A172 (cell line): Measurements from ENCODE around the gene STX16. TPM values are rescaled to one million over a fixed set of nuclear protein-coding genes. Genes with fewer than 3 reads are reported as not detected.
"Not testable (repeated sequence)": the region's sequence is repeated elsewhere in the genome, so short reads cannot be mapped to it uniquely, and the experiment has no call there.

Source experiments
- DNase-seq: peaks from one replicate; pipeline ENCODE4 v3.0.0-alpha.2; 2015; ENCODE audit warnings: low spot score
- total RNA-seq: library from RNA; depleted of rRNA; stranded (reverse); fragments of >200 nt; shearing (Covaris generic); gene quantifications from 2 replicates; pipeline ENCODE4 v1.2.3, GENCODE V29; 2014

The STX16 gene
- total RNA-seq, 1 experiment from 2014 or later, result 10.9 TPM

DNA sequence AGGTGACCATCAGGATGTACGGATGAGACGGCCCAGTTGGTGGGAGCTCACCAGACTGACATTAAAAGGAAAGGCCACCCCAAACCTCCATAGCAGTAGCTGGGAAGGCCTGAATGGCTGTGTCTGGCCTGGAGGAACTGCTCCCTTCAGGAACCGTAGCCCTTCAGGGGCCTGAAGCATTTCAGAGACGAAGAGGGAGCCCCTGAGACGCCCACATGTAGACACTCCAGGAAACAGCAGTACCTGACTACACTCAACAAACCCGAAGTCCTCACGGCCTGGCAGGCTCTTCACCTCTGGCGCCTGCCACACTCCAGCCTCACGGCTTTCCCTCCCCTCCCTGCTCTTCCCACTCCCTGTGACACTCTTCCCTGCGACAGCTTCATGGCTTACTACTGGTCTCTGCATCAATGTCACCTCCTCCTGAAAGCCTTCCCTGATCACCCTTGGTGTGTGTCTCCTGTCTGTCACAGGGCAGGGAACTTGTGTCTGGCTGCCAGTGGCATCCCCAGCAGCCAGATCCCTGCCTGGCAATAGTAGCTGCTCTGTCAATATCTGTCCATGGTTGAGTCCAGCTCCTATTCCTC, 14.6 kb upstream of the STX16 start:
- DNase-seq, result no peak

DNA sequence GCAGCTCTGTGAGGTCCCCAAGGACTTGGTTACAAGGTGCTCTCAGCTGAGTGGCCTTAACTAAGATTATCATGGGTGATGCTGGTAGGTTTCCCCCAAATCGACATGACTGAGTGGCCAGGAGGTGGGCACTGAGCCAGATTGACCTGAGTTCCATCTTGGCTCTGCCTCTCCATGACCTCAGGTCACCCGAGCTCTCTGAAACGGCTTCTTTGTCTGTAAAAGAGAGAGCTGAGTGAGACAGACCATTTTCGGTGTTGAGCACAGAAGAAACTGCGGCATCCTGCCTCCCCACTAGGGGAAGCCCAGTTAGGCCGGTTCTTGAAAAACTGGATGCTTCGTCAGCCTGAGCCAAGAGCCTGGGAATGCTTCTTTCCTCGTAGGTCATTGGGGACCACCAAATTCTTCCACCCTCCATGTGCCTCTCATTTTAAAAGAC, 14.1 kb upstream of the STX16 start:
- no peak for DNase-seq

DNA sequence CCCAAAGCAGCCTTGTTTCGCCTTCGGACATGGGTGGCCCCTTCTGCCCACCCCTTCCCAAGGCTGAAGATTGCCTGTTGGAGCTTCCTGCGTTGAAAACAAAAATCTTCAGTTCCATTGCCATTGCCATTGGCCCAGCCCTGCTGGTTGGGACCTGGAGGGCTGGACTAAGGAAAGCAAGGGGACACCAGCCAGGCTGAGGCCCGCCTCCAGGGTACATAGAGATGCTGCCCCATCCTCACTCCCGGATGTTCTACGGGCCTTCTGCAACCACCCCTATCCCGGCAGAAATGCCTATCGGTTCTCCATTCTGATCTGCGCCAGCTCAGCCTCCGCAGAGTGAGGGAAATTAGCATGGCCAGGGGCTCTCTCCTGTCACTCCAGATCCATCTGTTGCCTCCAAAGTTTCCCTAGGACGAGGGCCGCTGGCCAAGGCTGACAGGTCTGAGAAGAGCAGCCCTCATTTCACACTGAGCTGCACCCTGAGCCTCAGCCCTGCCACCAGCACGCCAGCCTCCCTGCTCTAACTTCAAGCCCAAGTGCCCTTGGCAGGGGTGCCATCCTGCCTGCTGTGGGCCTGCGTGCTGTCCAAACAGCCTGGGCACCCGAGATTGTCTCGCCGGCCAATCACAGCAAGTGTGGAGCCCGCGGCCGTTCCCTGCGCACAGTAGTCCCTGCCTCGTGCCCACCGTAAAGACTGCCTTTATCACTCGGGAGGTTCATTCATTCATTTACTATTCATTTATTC, 13.4 kb upstream of the STX16 start:
- DNase-seq, result no peak

DNA sequence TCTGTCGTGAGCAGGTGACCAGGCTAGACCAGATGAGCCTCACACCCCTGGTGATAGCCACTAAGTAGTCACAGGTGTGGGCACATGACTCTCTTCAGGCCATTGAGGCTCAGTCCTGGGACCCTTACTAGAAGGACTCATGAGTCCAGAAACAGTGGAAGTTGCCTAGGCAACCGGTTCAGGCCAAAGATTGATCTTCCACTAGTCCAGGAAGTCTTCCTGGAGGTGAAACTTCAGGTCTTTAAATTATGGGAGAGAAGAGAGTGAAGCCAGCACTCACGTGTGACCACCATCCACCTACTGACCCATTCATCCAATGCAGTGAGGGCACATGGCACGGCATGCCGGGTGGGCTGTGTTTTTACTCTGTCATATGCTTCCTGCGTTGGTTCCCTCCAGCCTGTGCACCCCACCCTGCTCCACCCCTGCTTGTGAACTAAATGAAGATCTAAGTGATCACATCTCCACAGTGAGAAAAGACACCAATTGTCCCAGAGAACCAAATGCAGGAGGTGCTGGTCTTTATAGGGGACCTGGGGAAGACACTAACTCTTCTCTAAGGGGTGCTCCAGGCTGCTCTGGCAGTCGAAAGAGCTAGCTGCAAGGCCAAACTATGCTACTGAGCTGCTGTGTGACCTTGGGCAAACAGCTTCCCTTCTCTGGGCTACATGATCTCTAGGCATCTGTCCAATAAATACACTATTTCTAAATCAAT, 12.5 kb upstream of the STX16 start:
- DNase-seq, result no peak

DNA sequence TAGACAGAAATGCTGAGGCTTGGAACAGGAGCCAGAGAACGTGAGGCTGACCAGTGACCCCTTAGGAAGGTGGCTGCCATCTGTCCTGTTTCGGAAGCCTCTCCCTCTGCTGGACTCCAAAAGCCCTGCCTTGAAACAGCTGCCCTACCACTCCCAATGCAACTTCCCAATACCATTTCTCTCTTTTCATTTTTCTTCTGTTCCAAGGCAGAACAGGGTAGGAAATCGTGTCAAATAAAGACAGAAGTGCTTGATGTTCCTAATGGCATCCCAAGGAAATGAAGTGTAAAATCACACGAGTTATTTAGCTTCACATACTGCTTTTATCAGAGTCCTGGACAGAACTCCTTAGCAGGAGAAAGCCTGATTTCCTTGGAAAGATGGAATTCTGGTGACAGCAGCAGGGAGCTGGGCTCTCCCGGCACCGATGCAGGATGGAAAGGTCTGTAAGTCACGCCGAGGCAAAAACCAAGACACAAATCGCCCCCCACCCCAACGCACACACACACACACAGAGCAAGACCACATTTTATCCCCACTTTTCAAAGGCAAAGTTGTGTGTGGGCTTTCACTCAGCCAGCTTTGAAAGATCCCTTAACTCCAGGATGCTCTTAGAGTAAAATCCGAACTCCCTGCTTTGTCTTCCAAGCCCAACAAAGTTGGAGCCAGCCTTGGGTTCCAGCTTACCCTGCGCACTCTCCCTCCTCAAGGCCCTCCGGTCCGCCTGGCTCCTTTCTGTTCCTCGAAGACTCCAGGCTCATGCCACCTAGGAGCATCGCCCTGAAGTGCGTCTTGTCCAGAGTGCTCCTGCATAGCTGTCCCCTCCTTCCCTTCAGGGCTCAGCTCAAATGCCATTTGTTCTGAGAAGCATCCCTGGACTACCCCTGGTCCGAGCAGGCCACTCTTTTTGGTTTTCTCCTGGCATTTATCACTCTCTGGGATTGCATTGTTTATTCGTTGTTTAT, 11.6 kb upstream of the STX16 start:
- no peak for DNase-seq

DNA sequence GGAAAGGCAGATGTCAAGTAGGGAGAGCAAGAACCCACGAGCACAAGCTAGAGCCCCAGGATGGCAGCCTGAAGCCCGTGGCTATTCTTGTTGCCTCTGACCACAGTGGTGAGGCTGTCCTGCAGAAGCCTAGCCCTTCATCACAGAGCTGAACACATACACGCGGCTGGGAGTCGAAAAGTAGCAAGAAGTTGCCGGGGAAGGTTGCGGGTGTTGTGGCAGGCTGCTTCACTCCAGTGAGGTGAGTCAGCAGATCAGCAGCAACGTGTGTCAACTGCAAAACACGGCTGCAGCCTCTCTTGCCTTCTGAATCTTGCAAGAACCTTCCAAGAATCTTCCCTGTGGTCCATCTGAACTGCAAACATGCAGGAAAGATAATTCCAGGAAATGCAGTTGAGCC, 10.6 kb upstream of the STX16 start:
- DNase-seq, result no peak

DNA sequence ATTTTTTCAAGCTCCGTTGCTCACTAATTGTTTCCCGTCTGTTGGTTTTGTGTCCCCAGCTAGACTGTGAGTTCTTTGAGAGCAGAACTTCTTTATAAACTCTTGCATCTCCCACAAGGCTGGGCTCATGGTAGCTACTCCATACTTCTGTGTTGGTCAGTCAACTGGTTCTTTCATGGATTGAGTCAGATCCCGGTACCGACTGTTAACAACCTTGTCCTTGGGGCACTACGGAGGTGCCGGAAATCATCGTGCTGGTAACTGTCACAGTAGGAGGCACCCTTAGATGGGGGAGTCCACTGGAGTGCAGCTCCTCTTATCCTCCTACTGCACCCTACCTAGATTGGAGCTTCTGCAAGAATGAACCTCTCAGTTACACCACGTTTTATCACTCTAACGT, 8.6 kb upstream of the STX16 start:
- no peak for DNase-seq

DNA sequence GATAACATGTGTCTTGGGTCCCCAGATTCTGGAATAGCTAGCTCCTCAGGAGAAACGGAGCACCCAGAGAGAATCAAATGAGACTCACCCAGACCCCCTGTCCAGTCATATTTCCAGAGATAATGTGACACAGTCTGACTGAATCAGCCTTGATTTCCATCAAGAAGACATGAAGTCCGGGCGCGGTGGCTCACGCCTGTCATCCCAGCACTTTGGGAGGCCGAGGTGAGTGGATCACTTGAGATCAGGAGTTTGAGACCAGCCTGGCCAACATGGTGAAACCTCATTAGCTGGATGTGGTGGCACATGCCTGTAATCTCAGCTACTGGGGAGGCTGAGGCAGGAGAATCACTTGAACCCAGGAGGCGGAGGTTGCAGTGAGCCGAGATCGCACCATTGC, 8.2 kb upstream of the STX16 start:
- DNase-seq, result not testable (repeated sequence)

DNA sequence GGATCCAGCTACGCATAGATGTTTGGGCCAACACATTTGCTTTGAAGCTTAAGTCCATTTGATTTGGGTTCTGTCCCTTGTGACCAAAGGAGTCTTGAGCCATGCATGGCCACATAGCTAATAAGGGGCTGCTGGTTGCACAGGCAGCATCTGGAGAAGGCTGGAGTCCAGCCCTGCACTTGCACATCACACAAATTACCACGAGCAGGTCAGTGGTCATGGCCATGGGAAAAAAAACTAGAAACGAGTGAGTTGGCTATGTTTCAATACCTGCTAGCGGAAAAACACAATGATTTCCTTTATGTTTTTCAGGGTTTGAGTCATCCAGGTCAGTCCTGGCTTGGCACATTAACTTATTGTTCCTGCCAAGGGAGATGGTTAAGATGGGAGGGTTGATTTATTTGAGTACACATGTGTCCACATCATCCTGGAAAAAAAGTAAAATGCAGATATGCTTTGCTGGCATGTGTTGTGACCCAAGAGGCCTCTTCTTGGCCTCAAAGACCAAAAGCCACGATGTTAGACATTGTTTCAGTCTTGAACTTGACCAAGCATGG, 5.6 kb upstream of the STX16 start:
- DNase-seq, result peak; percentile 89

DNA sequence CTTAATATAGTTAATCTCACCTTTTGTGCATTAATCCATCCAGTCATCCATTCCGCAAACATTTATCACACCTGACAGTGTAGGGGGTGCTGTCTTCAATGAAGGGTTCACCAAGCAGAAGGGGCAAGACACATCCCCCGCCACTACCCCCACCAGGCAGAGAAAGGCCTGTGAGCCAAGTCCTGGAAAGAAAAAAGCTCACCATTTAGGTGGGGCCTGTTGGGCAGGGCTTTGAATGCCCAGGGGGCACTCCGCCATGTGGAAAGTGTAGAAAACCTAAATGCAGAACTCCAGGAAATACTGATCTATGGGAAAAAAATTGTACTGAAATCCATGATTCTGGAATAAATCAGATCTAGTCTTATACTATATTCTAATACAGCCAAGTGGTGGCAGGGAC, 4.8 kb upstream of the STX16 start:
- DNase-seq, result no peak

DNA sequence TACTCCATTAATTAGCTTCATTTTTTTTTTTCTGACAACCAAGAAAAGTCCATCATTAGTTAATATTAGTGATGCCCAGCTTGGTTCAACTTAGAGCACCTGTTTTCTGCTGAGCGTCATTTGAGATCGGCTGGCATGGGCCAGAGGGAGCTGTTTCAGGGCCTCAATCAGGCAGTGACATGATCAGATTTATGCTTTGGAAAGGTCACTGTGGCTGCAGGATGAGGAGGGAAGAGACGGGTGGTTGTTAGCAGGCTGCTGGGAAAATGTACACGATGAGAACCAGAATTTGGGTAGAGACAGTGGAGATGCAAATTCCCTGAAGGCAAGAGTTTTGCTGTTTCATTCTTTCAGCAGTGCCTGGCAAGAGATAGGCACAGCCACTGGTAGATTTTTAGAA, 4.4 kb upstream of the STX16 start:
- DNase-seq, result no peak

DNA sequence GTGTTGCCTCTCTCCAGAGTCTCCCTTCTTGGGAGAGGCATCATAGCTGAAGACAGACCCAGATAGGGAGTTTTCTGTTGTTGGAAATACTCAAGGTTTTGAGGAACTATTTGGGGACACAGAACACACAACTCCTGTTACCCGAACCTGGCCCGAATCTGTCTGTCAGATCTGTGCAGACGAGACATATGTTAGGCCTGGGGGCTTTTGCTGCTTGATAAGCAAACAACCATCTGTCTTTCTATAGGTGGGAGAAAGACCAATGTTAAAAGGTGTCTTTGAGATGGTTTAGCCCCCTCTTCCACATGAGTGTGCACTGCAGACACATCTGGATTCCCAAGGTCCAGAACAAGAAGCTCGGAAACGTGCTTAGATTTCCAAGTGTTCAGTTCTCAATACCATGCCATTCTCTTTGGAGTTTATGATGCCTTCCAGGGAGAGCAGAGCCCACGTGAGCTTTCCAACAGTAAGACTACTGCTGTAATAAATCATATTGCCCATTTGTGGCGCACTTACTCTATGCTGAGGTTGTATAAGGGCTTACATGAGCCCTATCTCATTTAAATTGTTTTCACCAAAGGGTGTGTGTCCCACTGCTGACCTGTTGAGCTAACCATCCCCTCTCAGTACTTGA, 3.8 kb upstream of the STX16 start:
- DNase-seq, result no peak

DNA sequence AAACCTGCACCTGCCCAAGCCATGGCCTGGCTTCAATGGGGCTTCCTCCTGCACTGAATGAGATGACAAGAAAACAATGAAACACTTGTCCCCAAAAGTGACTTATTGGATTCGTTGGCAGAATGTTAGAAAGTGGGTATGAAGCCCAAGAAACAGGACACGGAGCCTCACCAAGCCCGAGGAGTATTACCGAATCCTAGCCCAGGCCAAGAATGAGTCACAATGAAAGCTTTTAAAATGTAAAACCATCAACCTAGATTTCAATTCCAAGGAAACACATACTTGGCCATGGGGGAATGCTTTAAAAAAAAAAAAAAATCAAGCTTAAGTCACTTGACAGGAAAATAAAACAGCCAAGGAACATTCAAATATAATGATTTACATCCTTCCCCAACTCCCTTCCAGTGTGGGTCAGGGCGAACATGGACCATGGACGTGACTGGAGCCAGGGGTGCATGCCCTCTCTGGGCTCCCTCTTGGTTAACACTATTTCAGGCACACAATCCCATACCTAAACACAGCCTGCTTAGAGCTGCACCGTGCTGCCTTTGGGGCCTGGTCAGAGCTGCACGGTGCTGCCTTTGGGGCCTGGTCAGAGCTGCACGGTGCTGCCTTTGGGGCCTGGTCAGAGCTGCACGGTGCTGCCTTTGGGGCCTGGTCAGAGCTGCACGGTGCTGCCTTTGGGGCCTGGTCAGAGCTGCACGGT, 3.1 kb upstream of the STX16 start:
- peak; percentile 72 for DNase-seq

DNA sequence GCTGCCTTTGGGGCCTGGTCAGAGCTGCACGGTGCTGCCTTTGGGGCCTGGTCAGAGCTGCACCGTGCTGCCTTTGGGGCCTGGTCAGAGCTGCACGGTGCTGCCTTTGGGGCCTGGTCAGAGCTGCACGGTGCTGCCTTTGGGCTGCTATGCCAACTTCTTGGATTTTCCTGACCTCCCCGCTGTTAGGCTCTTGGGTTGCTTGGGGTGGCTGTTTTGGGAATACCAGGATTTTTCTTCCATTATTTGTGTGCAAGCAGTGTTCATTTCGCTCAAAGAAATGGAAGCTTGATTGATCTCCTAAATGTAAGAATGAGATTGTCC, 2.6 kb upstream of the STX16 start:
- DNase-seq, result not testable (repeated sequence)

DNA sequence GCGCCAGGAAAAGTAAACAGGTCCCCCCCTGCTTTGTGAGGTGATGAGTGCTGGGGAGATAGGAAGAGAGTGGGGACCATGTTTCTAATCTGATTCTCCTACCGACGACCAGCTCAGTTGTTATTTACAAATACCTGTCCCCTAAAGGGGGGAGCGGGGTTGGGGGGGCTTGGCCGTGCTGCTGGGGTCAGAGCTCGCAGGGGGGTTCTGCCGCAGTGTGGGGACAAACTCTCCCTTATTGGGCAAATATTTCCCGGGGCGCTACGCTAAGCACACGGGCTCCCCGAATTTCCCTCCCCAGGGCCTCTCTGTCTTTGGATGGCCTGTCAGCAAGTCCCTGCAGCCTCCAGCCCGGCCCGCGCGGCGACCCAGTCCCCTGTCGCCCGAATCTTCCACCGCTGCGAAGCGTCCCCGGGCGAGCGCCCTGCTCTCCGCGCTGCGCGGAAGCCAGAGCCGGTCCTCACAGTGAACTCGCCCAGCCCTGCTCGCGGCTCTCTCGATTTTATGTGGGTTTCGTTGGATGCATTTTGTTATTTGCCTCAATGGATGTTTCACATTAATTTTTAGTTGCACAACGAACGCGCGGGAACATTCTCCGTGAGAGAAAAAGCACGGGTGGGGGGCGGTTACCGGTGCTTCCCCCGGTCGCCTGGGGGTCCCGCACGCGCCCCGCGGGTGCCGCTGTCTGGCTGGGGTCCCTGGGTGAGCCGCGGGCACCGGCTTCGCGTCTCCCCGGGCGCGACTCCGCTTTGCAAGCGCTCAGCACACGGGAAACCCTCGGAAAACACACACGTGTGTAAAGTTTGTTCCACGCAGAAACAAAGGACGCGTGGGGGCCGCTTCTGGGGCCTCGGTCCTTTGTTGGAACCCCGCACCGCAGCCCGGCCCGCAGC, 1.5 kb upstream of the STX16 start:
- DNase-seq, result no peak

DNA sequence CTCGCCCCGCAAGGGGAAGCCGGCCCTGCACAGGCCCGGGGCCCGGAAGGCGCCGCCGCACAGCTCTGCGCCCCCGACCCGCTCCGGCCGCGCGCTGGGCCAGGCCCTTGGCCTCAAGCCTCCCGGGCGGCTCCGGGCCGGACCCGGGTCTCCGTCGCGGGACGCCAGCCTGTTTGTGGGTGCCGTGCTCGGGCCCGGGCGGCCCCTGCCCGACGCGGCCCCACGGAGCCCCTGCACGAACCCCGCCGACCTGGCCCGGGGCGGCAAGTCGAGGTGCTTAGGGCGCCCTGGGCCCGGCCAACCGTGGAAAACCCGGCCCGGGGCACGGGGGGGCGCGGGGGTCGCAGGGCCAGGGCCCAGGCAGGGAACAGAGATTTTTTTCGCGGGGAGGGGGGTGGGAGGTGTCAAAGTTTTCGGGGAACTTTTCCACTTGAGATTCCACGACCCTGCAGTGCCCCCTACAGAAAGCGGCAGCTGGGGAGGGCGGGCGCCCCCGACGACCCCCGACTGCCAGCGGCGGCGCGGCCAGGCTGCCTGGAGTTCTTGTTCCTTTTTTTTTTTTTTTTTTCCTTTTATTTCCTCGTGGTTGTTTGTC, 805 bp upstream of the STX16 start:
- DNase-seq, result no peak

DNA sequence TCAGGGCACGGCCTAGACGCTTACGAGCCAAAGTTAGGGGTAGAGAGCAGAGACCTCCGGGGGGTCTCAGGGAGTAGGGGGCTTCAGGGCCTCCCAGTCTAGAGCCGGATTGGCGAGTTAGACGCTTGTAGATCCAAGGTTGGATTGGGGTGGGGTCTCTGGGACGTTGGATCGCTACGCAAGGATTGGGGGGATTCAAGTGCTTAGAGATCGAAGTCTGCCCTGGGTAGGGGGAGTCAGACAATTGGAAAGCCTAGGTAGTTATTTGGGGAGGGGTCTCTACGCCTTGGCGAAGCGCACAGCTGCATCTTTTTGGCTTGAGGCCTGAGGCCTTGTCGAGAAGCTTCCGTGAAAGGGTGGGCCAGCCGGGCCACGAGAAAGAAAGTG, 469 bp downstream of the STX16 start:
- no peak for DNase-seq

DNA sequence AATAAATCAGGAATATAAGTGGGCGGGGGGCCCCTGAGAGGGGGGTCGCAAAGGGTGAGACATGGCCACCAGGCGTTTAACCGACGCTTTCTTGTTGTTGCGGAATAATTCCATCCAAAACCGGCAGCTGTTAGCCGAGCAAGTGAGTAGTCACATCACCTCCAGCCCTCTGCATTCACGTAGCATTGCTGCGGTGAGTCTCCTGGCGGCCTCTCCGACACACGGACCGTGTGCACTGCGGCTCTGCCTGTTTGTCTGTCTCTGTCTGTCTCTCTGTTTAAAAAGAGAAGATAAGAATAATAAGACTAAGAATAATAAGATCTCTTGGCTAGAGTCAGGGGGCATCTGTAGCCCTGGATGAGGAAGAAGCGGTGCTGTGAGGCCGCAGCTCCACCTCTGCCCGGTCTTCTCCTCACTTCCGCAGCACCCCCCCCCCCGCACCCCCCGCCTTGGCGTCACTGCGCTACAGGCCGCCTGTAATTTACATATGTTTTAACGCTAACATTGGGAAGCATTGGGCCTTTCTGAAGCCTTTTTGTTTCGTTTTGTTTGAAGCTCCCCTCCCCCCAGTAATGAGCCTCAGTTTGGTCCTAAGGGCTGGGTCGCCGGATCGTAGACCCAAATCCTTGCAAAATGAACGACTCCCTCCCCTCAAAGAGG, 993 bp downstream of the STX16 start:
- DNase-seq, result peak; percentile 70
